ENCODE results near the gene HTRA3. TPM values are rescaled to one million over a fixed set of nuclear protein-coding genes. Genes with fewer than 3 reads are reported as not detected.

Gene HTRA3
- polyA plus RNA-seq, 4 donors = 10.7 to 17.1 (median 12.4) TPM

DNA sequence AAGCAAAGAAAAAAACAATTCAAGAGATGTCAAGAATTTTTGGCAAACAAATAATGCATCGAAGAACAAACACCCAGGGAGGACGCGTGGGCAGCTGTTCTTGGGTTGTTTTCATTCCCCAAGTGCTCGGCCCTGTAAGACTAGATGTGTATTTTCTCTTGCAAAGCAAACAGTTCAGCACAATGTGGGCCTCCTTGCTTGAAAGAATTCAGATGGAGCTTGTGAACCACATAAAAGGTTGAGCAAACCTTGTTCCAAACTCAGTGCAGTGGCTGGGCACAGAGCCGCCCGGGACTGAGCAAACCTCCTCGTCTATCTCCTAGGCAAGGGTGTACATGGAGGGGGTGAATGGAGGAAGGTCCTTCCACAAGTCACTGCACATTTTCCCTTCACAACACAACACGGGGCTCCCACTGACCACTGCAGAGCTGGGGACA is 82.4 kb downstream of the HTRA3 start:
- DNase-seq (ENCODE audit: low read depth in 4 of 4, low spot score in 3 of 4) = peak in 3 of 4 donors; percentile 36 to 62 (median 60)

GRCh38 chr4:8352368-8353157 is 83.0 kb downstream of the HTRA3 start:
- no peak for DNase-seq (ENCODE audit: low read depth in 4 of 4, low spot score in 3 of 4)

GRCh38 chr4:8353158-8353669 is 83.7 kb downstream of the HTRA3 start:
- no peak for DNase-seq (ENCODE audit: low read depth in 4 of 4, low spot score in 3 of 4)

- DNase-seq (ENCODE audit: low read depth in 4 of 4, low spot score in 3 of 4) = no peak
Observed at GRCh38 chr4:8353912-8354453, 84.4 kb downstream of the HTRA3 start.

- no peak for DNase-seq (ENCODE audit: low read depth in 4 of 4, low spot score in 3 of 4)
Observed at GRCh38 chr4:8355306-8355705, 85.8 kb downstream of the HTRA3 start.

DNA sequence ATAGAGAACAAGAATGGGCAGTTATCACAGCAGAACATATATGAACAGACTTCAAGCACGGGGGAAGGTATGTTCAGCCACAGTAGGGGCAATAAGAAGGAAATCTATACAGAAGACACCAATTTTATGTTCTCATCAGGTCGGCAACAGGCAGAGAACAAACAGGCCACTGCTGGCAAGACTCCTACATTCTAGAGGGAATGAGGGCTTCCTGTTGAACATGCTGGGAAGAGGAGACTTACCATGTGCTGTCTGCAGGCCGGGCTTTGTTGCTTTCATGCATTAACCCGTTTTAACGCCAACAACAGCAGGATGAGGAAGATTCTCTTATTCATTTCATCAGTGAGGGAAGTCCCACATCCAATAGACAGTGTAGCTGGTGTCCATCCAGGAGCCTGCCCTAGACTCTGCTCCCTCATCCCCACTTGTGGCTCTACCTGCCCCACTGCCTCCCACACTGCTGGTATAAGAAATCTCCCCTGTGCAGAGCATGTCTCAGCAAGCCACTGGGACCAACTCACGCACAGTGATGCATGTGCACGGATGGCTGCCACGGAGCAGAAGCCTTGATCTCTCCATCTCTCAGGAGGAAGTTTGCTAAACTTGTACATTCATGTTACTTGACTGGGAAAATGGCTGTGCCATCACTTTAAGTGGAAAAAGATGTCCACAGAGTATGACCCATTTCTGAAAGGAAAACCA is 86.5 kb downstream of the HTRA3 start:
- no peak for DNase-seq (ENCODE audit: low read depth in 4 of 4, low spot score in 3 of 4)

Other genes starting within 250 kb of the HTRA3 start
- 1 to 10 TPM; 6.4 to 7.6 (median 7.5) TPM for gene ABLIM2, start 110.9 kb upstream of the HTRA3 start, polyA plus RNA-seq (ENCODE audit: insufficient read length in 4 of 4)
- 10 to 100 TPM; 21.8 to 36.5 (median 24.7) TPM for gene SH3TC1, start 70.5 kb upstream of the HTRA3 start, polyA plus RNA-seq (ENCODE audit: insufficient read length in 4 of 4)
- 10 to 100 TPM; 15.0 to 17.5 (median 15.7) TPM for gene ACOX3, start 171.0 kb downstream of the HTRA3 start, polyA plus RNA-seq (ENCODE audit: insufficient read length in 4 of 4)
- gene TRMT44, start 171.0 kb downstream of the HTRA3 start, polyA plus RNA-seq (ENCODE audit: insufficient read length in 4 of 4) = 10 to 100 TPM; 14.2 to 16.4 (median 15.5) TPM

Measured in right renal pelvis (tissue), 4 donors.